ENCODE data around the gene MARCHF11.

Gene MARCHF11

DNA sequence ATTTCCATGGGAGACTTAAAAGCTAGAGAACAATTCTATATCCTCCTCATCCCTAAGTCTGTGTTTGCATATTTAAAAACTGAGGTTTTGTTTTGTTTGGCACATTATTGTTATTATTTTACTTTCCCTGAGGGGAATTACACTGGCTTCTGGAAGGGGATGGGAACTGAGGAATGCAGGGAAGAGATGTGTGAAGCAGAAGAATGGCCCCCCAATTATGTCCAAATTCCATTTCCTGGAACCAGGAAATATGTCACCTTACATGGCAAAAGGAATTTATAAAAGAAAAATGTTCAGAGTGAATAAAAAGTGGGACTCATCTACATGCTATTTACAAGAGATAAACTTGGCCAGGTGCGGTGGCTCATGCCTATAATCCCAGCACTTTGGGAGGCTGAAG lies 129.8 kb downstream of the MARCHF11 start:
- no peak for DNase-seq

DNA sequence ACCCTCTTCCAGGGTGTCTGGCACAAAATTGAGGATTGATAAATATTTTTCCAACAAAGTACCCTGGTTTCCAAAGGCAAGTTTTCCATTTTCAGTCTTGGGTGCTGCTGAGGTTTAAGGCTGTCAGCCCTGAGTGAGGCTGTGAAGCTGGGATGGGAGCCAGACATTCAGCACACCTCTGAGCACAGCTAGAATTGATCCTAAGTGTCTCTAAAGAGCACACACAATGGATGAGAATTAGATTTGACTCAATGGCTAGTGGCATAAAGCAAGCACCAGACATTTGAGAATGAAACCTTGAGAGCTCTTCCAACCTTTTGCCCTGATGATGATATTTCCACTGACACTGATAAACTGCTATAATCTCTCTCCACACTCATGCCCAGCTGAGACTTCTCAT lies 131.5 kb downstream of the MARCHF11 start:
- no peak for DNase-seq

DNA sequence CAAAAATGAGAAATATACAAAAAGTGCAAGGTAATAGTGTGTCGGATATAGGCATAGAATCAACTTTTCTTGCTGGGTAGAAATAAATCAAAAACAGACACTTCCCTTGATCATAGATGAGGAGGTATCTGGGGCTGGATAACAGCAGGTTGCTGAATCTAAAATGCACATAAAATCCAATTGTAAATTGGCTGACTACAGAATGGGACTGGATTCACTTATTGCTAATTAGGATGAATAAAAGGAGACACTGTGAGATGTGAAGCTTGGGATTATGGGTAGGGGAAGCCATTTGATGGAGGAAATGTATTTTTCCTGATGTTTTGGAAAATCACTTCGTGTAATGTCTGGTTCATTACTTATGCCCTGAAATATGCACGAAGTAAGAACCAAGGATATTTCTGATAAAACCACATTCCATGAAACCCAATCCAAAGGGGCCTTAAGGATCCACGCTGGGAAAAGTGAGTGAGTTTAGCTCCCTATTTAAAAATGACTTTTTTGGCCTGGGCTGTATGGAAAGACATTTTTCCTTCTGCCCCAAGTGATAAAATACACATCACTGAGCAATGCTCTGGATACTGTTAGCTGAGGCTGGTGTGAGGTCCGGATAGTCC lies 136.1 kb downstream of the MARCHF11 start:
- no peak for DNase-seq

DNA sequence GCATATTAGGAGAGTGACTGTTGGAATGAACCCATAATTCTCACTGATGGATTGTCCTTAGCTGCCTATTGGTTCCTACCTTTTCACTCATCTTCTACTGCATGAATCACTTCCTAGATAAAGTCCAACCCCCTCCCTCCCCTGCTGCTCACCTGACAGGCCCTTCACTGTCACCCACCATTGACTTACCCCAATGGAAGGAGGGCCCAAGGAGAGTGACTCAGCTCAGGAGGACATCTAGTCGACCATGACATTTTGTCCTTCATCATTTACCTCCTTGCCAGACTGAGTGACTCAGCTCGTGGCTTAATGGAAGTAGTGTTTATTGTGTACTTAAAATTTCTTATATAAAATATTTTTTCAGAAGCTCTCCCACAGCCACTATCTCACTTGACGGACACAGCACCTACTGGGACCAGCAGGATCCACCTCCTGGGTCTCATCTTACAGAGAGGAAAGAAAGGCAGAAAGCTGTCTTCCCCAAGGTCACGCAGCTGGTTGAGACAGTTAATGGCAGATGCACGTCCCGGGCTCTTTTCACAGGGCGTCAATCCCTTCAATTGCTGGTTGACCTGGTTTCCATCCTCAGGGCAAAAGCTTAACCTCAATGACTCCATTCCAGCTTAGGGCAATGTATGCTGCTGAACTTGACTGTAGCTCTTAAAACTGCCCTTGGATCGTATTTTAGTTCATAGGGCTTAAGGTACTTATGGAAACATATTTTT lies 142.3 kb downstream of the MARCHF11 start:
- DNase-seq, result no peak

DNA sequence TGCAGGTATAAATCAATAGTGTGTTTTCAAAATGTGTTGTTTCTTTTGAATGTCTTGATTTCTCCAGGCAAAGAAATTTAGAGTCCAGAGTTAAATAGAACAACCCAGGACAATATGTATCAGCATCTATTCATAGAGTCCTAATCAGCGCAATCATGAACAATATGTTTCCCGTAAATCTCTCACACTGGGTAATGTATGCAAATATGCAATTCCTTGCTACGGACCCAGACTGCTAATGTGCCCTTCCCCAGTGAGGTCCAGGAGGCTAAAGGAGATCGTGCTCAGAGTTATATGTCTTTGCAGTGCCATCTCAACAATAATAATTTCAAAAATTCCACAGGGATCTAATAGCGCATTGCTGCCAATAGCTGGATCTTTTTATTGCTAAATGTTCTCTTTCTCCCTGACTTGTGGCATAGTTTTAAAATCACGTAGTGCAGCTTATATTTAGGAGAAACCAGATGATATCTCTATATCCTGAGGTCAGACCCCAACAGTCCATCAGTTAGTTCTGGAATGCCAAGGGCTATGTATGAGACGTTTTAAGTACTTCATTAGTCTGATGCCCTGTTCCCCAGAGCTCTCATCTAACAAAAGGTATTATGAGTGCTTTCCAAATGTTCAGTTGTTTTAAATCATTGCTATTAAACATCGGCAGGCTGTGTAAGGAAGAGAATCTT lies 145.1 kb downstream of the MARCHF11 start:
- no peak for DNase-seq

DNA sequence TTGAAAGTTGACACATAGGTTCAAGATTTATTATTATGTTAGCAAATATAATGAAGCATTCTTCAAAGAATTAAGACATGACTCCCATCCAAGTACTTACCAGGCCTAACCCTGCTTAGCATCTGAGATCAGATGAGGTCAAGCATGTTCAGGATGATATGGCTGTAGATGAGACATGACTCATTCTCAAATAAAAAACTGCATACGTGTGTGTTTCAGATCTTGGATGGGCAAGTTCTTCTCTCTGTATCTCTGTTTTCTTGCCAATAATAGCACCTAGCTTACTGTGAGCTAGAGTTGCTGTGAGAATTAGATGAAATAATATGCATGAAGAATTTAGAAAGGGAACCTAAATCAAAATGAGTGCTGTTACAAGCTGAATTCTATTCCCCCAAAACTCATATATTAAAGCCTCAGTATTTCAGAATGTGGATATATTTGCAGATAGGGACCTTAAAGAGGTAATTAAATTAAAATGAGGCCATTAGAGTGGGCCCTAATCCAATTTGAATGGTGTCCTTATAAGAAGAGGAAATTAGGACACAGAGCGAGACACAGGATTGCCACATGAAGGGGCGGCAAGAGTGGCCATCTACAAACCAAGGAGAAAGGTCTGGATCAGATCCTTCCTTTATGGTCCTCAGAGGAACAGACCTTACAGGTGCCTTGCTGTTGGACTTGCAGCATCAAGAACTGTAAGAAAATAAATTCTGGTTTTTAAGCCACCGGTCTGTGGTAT lies 146.2 kb downstream of the MARCHF11 start:
- no peak for DNase-seq

DNA sequence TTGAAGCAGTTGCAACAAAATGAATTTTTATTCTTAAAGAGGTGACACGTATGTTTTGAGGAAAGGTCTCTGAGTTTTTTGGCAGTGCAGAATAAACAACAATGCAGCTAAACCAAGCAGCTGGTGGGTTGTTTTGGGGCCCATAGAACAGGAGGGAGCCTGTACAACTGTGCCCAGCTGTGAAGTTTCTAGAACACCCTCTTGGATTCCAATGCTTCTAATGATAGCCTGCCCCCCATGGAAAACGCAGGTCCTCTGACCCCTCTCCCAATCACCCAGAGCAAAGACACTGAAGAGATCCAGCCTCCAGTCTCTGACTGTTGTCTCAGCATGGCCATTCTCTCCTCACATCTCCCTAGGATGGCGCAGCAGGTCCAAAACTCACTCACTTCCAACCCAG lies 150.9 kb downstream of the MARCHF11 start:
- DNase-seq, result no peak

DNA sequence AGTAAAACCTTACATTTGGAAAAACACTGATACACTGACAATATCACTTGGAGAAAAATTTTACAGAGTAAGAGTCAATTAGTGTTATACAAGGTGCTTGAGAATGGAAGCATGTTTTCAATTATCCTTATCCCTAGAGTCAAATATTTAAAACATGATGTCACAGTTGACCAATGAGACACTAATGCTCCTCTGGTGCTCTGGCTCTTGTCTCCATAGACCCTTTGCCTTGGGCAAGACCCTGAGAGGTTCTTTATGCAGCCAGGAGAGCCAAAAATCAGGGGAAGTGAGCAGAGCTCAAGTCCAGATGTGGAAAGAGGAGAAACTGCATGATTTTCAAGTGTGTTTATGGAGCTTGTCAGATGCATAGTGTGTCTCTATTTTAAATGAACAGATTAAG lies 153.9 kb downstream of the MARCHF11 start:
- DNase-seq, result no peak

DNA sequence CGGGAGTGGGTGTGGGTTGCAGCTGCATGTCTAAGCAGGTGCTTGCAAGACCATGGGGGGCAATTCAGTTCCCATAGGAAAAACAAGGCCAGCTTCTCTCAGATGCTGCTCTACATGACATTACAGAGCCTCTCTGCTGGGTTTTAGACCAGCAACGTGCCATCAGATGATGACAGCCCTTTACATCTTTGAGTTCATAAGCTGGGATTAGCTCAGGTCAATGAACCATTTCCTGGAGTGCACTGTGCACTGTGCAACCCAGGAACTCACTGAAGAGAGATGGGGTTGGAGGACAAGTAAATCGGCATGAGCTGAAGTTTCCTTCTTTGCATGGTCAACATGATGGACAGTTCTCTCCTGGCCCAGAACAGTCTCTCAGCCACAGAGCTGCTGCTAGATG lies 160.6 kb downstream of the MARCHF11 start:
- no peak for DNase-seq

DNA sequence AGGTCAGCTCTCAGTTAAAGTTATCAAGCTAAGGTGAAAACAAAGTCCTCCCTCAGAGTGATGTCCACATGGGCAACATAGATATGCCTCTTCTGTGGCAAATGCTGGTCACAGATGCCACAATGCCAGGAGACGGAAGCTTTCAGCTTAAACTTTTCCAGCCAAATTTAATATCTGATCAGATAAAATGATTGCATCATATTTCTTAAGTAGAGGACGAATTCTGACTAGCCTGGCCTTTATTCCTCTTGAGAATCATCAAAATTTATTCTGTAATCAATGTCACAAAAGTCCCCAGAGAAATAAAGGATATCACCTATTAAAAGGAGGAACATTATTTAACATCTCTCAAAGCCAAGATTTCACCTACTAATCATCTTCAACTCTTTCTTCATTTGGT lies 161.9 kb downstream of the MARCHF11 start:
- DNase-seq, result no peak
